GM19238 (cell line): ENCODE data around the gene PHF19.

Experiments
- DNase-seq: peaks from one replicate; pipeline ENCODE4 v3.0.0; 2011; ENCODE audit warnings: low spot score; ENCODE audit not compliant: insufficient read length

The PHF19 gene

GRCh38 chr9:120892748-120893610 is 16.0 kb upstream of the PHF19 start:
- DNase-seq = peak; percentile 71

GRCh38 chr9:120891884-120892747 is 15.1 kb upstream of the PHF19 start:
- DNase-seq = no peak

GRCh38 chr9:120891245-120891883 is 14.4 kb upstream of the PHF19 start:
- no peak for DNase-seq

DNA sequence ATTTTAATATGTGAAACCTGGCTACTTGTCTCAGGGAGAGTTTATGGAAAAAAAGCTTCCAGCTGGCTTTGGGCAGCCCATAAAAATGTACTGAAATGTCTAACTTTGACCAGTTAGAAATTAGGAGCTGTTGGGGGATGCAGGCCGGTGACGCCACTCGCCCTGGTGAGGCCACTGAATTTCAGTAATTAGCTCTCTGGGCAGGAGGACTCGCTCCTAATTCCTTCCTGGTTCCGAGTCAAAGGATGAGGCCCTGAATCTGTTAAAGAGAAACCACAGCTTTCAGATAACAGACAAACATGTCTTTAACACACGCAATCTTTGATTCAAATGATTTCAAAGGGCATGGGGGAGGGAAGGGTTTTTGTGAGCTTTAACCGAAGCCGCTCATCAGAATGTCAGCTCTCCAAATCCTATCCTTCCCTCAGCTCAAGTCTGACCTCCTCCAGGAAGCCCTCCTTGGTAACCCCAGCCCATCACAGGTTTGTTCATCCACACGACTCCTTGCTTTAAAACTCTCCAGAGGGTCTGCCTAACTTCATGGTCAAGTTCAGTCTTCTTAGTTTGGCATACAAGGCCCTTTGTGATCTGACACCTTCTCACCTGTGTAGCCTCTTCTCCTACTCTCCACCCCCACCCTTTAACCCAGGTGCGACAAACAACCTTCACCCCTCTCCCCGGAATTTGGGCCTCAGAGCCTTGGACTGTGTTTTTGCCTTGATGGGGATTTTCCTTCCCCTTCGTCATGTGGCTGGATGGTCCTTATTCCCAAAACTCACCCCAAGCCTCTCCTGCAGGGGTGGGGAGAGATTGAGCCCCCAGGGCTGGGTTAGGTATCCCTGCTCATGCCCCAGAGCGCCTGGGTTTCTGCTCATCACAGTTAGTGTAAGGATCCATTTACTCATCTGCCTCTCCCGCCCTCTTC is 13.6 kb upstream of the PHF19 start:
- DNase-seq = no peak

DNA sequence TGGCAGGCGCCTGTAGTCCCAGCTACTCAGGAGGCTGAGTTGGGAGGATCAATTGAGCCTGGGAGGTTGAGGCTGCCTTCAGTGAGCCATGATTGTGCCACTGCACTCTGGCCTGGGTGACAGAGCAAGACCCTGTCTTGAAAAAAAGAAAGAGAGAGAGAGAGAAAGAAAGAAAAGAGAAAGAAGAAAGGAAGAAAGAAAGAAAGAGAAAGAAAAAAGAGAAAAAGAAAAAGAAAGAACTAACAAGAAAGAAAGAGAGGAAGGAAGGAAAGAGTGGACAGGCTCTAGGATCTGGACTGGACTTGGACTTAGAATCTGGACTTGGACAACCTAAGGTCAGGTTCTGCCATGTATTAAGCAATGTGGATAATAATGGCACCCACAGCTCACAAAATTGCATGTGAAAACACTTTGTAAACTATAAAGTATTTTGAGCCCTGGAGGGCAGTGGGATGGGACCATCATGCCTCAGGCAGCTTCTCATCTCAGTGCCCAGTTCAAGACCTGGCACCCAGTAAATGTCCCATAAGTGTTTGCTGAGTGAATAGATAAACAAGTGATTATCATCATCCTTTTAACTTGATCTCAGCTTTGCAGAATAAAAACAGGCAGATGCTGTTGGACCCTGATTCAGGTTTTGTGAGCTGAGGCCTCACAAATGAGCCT is 12.8 kb upstream of the PHF19 start:
- DNase-seq = no peak

- no peak for DNase-seq
Observed at GRCh38 chr9:120888626-120889025, 11.6 kb upstream of the PHF19 start.

DNA sequence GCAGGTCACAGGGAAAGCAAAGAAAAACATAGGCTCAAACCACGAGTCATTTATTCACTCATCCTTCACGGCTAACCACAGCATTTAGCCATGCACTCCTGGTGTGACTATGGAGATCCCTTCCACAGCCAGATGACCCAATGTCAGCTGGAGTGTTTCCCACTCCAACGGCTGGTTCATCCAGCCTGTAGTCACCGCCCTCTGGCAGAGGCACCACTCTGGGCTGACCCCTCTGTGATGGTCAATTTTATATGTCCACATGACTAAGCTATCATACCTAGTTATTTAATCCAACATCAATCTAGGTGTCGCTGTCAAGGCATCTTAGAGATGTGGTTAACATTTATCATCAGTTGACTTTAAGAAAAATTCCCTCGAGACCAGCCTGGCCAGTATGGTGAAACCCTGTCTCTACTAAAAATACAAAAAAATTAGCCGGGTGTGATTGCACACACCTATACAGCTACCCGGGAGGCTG is 9.5 kb upstream of the PHF19 start:
- no peak for DNase-seq

GRCh38 chr9:120885958-120886357 is 9.0 kb upstream of the PHF19 start:
- no peak for DNase-seq

DNA sequence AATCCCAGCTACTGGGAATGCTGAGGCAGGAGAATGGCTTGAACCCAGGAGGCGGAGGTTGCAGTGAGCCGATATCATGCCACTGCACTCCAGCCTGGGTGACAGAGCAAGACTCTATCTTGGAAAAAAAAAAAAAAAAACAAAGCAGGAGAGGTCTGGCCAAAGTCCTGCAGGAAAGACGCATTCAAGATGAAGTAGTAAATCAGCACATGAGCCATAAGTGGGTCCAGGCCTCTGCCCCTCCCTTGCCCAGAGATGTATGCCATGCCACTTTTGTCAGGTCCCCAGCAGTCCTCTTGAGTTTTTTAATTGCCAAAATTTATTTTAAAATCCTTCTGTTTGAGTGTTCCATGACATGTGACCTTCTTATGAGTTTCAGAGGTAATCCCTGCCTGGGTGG is 8.5 kb upstream of the PHF19 start:
- DNase-seq = no peak

DNA sequence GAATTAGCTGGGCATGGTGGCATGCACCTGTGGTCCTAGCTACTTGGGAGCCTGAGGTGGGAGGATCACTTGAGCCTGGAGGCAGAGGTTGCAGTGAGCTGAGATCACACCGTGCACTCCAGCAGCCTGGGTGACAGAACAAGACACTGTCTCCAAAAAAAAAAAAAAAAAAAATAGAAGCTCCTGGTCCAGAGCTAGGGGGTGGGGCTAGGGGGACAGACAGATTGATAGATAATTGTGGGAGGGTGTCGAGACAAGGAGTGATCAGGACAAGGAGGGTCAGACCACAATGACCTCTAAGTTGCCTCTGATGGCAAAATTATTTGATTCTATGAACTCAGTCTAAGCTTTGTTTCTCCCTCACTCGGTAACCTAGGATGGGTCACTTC is 6.6 kb upstream of the PHF19 start:
- DNase-seq = no peak

DNA sequence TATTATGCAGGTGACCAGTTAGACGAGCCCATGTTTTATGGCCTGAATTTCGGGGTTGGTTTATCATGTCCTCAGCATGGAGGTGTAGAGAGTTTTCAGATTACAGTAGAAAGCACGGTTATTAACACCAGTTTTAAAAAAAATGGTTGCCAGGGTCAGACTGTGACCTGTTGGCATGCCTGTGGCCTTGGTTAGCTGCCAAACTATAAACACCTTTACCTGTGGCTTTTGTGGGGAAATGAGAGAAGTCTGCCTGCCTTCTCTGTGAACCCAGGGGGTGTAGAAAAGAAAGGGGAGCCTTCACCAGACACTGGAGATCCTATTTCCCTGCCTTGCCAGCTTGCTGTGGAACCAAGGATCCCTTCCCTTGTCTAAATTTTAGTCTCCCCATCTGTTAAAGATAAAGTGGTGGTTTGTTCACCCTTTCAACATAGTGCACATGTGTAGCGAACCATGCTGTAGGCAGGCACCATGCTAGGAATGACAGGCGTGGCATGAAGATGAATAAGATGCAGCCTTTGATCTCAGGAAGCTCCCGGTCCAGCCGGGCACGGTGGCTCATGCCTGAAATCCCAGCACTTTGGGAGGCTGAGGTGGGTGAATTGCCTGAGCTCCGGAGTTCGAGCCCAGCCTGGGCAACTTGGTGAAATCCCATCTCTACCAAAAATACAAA is 6.1 kb upstream of the PHF19 start:
- no peak for DNase-seq

GRCh38 chr9:120879446-120879845 is 2.5 kb upstream of the PHF19 start:
- no peak for DNase-seq

- DNase-seq = no peak
Observed at GRCh38 chr9:120878188-120879130, 1.5 kb upstream of the PHF19 start.

DNA sequence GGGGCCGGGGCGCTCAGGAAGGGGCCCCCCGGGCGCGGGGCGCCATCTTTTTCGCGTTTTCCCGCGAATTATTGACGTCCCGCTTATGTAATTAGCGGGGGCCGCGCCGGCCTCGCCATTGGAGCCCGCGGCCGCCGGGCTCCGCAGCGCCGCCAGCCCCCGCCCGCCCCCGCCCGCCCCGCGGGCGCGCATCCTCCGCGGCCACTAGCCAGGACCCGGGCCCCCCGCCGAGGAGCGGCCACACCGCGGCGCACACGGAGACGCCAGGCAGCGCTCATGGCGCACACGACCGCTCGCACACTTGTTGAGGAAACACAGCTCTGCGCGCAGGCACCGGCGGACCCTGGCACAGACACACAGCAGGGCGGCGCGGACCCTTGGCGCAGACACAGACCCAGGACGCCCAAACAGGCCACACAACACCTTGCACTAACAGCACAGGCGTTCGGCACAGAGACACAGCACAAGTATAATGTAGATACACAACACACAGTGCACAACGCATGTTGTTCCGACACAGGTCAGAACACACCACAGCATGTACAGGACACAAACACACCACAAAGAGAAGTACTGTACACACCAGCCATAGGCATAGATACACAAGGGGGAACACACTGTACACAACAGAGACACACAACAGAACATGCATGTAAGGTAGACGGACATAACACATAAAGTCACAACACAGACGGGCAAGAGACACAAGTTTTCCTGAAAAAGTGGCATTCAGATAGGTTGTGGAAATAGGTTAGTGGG is 467 bp upstream of the PHF19 start:
- peak; percentile 81 for DNase-seq

DNA sequence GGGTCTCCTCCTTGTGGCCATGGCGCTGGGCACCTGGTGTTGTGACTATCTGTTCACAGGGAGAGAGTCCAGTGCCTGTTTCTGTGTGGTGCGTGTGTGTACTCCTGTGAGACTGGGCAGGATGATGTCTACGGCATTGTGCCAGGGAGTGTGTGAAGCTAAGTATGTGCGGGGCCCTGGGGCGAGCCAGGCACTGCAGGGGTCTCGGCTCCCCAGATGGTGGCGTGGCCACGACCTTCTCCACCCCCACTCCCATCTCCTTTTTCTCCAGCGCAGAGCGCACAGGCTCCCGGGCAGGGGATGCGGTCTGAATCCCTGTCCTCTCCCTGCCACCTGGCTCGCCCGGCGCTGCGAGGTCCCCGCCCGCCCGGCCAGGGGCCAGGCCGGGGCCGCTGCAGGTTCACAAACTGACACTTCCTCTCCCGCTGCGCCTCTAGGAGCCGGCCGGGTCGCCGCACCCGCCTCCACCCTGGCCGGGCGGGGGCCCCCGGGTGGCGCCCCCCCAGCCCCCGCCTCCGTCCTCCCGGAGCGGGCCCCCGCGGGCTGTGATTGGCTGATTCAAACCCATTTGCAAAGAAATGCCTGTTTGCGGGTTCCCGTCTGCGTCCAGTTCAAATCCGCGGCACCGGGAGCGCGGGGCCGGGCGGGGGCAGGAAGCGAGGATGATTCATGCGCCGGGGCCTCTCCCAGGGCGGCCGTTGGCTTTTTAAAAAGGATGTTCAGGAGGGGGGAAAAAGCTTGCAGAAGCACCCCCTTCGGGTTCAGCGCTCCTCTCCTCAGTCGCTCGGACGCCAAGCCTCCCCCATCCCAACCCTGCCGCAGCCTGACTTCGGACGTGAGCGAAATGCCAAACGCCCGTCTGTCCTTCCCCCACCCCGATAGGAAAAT is 790 bp downstream of the PHF19 start:
- DNase-seq = peak; percentile 91

DNA sequence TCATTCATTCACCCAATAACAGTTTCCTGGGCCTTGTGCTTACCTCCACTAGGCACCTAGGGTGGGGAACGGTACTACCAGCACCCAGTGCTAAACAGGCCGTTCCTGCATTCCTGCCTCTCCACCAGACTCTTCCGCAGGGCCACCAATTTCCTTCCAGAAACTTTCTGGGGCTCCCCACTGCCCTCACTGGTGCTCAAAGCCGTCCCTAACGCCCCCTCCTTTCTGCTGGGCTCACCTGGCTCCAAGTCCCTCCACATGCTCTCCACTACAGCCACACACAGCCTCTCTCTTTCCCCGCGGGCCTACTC is 1.4 kb downstream of the PHF19 start:
- DNase-seq = no peak

DNA sequence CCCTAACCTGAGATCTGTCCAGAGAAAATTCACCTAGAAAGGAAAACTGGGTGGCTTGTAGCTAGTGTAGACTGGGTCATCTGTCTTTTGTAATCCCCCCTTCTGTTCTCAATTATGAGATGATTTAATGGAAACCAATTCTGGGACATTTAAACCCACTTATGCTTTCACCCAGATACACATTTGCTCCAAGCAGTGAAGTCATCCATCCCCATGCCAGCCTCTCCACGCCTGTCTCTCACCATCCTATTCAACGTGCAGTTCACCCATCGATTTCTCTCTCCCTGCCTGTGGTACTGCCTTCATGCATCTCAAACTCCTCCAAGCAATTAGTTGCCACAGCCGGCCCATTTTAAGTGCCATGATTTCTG is 1.8 kb downstream of the PHF19 start:
- no peak for DNase-seq
